ENCODE measurements around the gene RAD1.
"Not testable (repeated sequence)": the region's sequence is repeated elsewhere in the genome, so short reads cannot be mapped to it uniquely, and the experiment has no call there.

The RAD1 gene, protein sequence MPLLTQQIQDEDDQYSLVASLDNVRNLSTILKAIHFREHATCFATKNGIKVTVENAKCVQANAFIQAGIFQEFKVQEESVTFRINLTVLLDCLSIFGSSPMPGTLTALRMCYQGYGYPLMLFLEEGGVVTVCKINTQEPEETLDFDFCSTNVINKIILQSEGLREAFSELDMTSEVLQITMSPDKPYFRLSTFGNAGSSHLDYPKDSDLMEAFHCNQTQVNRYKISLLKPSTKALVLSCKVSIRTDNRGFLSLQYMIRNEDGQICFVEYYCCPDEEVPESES

DNA sequence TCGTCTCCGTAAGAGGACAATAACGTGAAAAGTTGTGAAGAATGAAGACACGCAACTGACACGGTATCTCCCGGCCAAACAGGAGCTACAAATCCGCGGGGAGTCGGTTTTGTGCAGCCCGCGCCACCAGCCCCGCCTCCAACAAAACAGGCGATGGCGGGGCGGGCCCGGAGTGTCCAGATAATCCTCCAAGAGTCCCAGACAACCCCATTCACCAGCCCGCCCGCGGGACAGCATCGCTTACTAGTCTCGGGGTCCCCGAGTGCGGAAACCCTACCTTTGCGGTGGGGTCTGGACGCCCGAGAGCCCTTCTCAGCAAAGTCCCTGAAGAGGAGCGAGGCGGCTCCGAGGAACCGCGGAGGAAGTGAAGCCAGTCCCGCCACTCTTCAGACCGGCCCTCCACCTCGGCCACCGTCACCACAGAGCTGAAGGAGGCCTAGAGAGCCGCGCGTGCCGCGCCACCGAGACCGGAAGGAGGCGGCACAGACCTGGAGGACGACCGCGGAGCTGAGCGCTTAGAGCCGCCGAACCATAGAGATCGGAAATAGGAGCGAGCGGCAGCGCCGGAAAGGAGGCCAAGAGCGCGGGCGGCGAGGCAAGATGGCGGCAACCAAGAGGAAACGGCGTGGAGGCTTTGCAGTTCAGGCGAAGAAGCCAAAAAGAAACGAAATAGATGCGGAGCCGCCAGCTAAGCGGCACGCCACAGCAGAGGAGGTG, at the start of gene RAD1, which contains the start of gene BRIX1:
Gene RAD1, minus strand, starts transcription at position 366 of the 717 bp plus-strand sequence. CDS start 612 bp downstream, outside the sequence.
Gene BRIX1, plus strand, starts transcription at position 573 of the 717 bp plus-strand sequence. Its CDS starts 28 bp downstream, at position 601.
- DNase-seq: peak; percentile 99

DNA sequence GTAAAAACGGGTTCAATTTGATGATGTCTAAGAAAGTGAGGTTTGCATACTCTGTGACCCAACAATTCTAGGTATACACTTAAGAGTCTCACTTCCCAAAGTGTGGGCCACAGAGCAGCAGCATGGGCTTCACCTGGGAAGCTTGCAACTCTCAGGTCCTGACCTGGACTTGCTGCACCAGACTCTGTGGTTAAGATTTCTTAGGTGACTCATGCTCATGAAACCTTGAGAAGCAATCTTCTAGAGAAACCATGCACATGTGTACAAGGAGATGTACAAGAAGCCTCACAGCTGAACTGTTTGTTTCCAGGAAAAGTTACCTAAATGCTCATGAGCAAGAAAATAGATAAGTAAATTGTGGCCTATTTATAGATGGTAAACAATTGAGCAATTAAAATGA, 44.0 kb upstream of the RAD1 start:
- DNase-seq: no peak

DNA sequence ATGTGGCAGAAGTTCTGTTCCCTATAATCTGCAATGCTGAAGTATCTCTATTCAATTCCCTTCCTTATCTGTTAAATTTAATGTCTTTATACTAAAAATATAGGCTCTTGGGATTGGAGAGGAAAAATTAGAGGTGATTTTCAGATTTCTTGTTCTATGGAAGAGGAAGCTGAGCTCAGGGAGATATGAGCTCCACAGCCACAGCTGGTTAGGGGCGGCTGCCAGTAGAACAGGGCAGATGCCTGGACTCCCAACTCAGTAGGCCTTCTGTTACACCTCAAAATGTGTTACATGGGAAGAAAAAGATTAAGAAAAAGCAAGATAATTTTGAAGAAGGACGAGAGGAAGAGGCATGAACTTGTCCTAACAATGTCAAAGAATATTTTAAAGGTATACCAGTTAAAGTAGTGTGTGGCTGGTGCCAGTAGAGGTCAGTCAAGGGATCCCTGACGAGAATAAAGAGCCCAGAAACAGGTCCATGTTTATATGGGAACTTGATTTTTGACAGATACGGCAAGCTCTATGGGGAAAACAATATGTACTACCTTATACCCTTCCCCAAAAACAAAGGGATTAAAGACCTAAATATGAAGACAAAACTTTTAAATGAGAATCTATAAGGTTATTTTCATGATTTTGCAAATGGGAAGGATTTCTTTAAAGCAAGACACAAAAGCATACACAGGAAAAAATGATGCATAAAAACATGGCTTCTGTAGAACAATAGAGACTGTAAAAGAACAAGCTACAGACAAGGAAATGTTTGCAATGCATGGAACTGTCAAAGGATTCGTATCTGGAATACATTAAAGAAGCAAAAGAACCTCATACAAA, 42.8 kb upstream of the RAD1 start:
- DNase-seq: no peak

DNA sequence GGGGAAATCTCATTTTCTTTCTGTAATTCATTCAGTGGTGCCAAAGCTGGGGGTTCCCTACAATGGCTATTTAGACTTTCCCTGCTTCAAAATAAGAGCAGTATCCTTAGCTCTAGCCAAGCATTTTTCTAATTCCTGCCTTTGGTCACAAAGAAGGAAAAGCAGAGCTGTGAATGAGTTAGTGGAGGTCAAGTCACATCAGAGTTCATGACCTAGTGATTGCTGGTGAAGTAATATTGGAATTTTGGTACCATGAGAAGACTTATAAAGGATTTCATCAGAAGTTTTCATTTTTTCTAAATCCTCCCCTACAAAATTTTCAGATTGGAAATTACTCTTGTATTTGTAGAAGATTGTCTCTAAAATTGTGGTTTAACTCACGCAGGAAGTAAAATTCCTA, 42.0 kb upstream of the RAD1 start:
- no peak for DNase-seq

DNA sequence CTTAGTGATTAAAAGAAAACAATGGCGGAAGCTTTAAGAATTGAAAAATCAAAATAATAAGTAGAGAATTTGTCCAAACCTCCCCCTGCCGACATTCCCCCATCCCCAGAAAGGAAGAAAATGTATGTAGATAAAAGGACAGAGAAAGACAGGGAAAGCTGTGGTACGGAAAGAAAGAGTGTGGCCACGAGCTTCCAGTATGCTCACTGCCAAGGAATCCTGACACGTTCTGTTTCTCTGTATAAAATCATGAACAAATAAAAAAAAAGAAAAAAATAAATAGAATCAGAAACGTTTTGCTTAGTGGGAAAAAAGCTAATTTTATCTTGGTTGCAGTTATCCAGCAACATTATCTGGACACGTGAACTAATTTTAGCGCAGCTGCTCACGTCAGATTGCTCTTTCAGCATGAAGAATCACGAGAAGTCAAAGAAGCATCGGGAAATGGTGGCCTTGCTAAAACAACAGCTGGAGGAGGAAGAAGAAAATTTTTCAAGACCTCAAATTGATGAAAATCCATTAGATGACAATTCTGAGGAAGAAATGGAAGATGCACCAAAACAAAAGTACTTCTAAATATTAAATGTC, 29.2 kb upstream of the RAD1 start:
- no peak for DNase-seq

DNA sequence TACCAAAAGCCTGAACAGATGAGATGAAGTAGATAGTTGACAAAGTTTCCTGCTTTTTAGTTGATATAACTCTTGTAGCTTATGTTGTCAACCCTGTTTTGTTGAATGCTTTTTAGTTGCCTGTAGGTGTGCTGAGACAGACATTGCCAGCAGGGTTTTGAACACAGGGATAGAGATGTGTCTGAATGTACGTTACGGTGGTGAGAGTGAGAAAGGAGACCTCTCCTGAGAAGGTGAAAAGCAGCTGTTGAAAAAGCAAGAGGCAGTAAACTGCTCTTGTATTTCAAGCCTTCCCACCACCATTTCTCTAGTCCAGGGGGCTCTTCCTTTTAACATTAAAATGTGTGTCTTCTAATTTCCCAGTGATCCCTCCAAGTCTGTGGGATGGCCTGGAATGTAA, 28.7 kb upstream of the RAD1 start:
- no peak for DNase-seq

DNA sequence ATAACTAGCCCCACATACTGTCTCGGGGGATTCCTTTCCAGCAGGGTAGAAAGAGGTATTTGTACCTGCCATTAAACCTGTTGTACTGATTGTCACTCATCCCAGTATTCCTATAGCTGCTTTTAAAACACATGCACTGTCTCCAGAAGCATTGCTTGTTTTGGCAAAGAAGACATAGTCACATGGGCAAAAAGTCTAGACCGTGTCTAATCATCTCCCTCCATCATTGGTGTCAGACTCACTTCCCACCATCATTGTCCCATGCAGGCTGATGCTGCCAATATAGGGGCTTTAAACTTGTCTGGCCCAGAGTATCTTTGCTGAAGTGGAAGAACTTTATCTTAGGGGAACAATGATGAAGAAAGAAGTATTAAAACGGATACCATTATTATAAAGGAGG, 26.6 kb upstream of the RAD1 start:
- no peak for DNase-seq

DNA sequence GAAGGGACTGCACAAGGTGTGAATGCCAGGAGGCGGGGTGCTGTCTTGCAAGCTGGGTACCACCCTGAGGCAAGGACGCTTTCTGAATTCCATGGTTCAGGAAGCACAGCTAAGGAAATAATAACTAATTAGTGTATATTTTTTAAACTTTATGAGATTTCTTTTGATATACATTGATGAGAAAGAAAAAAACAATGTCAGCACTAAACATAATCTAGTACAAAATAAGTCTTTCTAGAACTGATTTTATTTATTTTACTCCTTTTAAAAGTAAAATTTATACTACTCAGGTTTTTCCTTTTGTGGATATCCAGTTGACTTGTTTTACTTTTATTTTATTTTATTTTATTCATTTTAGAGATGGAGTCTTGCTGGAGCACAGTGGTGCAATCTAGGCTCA, 17.6 kb upstream of the RAD1 start:
- no peak for DNase-seq

DNA sequence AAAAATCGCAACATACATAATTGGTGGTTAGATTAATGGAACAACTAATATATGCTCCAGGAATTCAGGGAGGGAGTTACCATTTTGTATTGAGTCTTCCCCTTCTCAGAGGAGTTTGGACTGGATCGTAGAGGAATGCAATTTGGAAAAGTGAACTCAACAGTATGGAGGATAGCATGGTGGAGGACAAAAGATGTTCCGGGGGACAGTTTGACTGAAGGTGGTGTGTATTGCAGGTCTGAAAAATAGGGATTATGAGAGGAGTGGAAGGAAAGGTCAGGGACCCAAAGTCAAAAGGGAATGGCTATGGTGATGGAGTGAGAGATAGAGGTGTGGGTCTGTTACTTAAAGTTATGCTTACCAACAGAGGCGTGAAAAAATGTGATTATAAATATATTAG, 15.6 kb upstream of the RAD1 start:
- DNase-seq: no peak

DNA sequence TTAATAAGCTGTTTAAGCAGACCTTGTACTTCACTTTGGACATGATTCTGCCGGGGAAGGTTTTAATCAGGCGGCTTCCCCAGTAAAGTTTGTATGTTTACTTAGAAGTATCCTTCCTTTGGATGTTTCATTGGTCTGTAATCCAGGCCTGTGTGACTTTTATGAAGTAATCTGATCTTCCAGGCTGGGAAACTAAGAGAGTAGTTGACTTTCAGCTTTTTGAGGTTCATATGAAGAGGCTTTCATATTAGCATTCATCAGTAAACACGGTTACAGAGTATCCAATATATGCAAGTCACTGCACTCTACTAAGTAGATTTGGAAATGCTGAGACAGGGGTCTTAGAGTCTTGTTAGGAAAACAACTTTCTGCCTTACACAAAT, 15.1 kb upstream of the RAD1 start:
- DNase-seq: no peak

DNA sequence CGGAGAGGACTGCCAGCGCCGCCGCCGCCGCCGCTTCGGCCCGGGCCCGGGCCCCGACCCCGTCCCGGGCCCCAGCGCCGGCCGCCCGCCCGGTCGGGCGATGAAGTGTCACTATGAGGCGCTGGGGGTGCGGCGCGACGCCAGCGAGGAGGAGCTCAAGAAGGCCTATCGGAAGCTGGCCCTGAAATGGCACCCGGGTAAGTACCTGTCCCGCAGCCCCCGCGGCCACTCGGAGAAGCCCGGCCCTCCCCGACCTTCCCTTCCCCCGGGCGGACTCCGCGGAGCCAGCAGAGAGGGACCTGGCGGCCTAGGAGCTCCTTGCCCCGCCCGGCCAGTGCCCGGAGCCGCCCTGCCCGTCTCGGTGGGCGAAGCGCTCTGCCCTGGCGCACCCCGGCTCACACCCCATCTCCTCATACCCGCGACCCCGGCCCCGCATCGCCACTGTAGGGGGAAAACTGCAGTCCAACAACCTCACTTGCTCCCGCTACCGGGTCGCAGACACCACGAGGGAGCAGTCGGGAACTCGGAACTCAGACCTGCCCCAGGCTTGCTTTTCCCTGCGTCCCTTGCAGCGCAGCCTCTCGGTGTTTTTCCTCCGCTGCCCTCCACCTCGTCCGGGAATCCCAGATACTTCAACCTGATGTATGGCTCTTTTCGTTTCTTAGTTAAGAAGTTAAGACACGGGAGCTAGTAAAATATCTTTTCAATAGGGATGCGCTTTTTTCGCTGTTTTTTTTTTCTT, 14.6 kb upstream of the RAD1 start:
- DNase-seq: peak; percentile 91

DNA sequence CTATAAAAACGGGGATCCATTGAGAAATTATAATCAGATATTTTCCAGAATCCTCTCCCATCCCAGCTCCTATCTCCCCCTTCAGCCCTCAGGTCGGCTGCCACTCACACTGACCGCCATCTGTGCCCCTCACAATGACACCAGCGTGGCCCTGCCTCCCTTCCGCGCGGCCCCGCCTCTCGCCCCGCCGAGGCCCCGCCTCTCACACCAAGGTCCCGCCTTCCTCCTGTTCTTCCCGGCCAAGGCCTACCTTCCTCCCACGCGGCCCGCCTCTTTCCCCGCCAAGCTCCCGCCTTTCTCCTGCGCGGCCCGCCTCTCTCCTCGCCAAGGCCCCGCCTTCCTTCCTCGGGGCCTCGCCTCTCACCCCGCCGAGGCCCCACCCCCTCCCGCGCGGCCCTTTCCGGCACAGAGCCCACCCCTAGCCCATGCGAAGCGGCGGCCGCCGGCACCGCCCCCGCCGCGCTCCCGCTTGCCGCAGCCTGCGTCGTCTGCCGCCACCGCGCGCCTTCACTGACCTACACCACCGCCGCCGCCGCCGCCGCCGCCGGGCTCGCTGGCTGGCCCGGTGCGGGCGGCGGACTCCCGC, 13.9 kb upstream of the RAD1 start, which contains the start of gene DNAJC21:
Gene DNAJC21, plus strand, starts transcription at position 426 of the 586 bp plus-strand sequence. CDS start 261 bp downstream, outside the sequence.
- DNase-seq: peak; percentile 99

DNA sequence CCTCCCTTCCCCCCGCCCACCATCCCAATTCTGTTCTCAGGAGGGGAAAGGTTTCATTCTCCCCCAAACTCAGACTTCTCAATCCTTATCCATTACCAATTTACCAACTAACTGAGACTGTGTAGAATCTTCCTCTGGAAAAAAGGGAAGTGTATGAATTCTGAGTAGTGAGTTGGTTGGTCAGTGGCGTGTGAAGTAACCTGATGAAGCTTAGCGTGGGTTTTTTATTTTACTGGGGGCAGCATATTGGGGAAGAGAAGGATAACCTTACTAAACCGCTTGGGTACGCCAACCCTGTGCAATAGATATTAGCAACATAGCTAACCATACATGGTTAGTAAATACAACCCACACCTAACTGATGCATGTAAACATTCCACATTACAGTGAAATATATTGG, 13.0 kb upstream of the RAD1 start:
- no peak for DNase-seq

DNA sequence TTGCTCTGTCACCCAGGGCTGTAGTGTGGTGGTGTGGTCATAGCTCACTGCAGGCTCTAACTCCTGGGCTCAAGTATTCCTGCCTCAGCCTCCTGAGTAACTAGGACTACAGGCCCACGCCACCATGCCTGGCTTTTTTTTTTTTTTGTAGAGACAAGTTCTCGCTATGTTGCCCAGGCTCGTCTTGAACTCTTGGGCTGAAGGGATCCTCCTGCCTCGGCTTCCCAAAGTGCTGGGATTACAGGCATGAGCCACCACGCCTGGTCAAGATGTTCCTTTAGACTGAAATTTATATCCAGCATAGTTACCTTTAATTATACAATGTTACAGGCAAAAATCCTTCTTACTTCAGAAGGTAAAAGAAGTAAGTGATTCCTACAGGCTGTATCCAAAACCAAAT, 12.5 kb upstream of the RAD1 start:
- DNase-seq: no peak

DNA sequence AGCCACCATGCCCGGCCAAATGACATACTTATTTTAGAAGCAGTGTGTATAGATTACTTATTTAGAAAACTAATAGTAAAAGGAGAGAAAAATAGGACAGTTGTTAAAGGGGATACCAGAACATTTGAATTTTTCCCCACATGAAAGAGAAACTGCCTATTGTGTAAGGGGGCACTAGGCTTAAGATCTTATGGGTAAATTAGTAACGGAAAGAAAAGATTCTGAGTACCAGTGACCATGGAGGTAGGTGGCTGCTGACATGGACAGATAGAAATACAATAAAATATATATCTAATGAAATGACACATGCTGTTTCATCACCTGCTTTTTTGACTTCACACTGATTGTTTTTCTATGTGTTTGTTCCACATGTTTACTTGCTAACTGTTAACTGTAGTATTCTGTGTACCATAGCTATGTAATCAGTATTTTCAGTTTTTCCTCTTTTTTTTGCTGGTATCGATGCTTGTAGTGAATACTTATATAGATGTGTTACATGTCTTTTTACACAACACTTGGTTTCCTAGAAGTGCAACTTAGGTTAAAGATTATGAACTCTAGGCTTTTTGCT, 11.1 kb upstream of the RAD1 start:
- DNase-seq: no peak

DNA sequence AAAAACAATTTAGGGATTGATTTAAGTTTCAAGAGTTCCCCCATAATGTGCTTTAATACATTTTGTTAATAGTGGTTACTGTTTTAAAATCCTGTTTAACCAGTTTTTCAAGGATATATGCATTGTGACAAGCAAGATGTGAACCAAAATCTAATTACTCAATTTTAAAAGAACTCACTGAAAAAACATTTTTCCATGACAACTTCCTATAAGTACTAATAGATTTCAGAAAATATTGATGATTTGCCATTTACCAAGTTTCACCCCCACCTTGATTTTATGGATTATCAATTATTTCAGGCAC, 9.1 kb upstream of the RAD1 start:
- DNase-seq: no peak

DNA sequence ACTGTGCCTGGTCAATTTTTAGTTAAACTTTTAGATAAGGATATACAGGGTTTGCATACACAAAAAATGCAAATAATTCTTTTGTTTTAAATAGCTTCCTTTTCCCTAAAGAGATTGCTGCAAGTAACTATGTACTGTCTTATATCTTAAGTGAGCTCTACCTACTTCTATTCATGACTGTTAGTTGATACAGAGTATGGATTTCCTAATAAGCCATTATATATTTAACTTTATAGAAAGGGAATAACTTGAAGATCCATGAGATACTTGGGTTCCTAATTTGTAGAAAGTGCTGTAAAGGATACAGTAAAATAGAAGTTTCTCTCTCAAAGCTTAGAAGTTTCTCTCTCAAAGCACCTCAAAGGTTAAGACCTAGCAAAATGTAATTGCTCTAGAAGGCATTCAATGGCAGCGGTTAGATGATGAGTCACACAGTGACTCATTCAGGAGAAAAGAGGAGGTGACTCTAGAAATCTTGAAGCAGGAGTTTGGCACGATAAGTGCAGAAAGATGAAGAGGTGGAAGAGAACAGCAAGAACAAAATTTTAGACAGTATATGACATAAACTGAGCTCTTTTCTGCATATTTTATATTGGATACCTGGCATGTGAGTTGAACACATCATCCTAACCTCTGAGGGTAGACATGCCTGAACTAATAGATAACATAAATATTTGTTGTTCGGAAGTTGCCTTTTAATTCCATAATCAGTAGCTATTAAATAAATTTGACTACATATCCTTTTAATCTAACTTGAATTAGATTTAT, 8.6 kb upstream of the RAD1 start:
- DNase-seq: no peak

DNA sequence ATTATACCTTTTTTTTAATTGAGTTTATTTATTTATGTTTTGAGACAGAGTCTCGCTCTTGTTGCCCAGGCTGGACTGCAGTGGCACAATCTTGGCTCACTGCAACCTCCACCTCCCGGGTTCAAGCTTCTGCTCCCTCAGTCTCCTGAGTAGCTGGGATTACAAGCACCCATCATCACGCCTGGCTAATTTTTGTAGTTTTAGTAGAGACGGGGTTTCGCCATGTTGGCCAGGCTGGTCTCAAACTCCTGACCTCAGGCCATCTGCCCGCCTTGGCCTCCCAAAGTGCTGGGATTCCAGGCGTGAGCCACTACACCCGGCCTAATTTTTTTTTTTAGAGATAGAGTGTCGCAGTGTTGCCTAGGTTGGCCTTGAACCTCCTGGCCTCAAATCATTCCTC, 8.0 kb upstream of the RAD1 start:
- not testable (repeated sequence) for DNase-seq

DNA sequence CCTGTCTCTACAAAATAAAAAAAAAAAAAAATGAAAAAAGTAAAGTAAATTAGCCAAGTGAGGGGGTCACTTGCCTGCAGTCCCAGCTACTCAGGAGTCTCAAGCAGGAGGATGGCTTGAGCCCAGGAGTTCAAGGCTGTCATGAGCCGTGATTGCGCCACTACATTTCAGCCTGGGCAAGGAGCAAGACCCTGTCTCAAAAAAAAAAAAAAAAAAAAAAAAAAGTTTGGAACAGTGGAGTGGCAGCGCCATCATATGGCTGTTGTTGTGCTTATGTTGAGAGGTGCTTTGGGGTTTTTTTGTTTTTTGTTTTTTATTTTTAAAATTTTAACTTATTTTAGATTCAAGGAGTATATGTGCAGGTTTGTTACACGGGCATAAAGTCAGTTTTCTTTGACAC, 3.8 kb upstream of the RAD1 start:
- no peak for DNase-seq

DNA sequence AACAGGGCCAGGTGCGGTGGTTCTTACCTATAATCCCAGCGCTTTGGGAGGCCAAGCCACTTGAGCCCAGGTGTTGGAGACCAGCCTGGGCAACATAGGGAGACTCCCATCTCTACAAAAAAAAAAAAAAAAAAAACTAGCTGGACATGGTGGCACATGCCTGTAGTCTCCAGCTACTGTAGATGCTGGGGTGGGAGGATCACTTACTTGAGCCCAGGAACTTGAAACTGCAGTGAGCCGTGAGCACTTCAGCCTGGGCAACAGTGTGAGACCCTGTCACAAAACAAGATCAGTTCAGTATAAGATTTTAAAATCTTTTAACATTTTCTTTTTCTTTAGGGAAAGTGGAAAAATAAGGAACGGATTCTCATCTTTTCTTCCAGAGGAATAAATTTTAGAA, 2.7 kb upstream of the RAD1 start:
- DNase-seq: no peak

DNA sequence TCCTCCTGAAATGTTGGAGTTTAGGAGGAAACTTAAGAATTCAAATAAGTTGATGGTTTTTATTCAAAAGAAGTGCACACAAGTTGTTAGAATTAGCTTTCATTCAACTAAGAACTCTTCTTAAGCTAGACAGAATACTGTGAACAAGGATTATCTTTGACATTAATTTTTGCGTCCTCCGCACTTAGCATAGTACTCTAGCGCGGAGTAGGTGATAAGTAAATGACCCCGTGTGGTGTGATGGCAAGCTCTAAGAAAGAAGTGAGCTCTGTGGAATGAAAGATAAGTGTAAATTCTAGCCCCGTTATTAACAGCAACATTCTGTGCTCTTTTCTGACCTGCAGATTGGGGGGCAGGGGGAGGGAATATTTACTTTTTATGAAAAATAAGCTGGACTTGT, 1.2 kb upstream of the RAD1 start:
- DNase-seq: no peak
